ENCODE measurements around the gene OPALIN. TPM values are rescaled to one million over a fixed set of nuclear protein-coding genes. Genes with fewer than 3 reads are reported as not detected.

Gene OPALIN
- total and polyA plus RNA-seq, 2 donors (not counting 3 experiments of a cell fraction or from before 2014, with no cell fraction given) = not detected

DNA sequence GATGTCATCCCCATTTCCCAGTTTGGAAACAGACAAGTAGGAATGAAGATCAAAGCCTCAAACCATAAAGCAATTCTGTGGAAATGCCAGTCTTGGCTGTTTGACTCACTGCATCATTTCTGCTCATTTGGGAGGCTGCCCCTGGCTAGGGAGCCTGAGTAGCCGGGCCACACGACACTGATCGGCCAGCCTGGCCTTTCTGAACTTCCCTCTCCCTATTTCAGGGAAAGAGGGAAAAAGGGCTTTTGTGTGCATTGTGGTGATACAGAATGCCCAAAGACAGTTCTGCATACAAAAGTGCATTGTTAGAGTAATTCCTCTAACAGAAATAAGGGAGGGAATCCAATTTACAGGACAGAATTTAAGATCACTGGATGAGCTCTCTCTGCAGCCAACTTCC lies 41.7 kb upstream of the OPALIN start:
- TF ChIP-seq JUN (IDR thresholded peaks at IDR 0.05; ENCODE audit: borderline replicate concordance, insufficient read depth, insufficient read length, low read depth) (no peak), GATA2 (IDR thresholded peaks at IDR 0.05; ENCODE audit: insufficient read depth, insufficient read length, low read depth, low read length) (no peak)
- FAIRE-seq = no peak
- intact Hi-C loops (cut with micrococcal nuclease) = no loop called here
- H3K9ac ChIP-seq (replicated peaks; ENCODE audit: extremely low read depth, insufficient read depth, low read length) = no peak overlapping the region
- no peak overlapping the region for H3K27ac ChIP-seq (ENCODE audit: insufficient read depth, low read depth, low read length)
- H3K4me3 ChIP-seq (replicated peaks in 1 of 3; ENCODE audit: insufficient read depth in 1 of 3, low read depth in 1 of 3, low read length in 3 of 3) = no peak overlapping the region
- H3K9me1 ChIP-seq (replicated peaks; ENCODE audit: control insufficient read depth, extremely low read depth, insufficient read depth, low read length) = no peaks in the 10 kb centered on the region
- no peaks in the 10 kb centered on the region for H4K20me1 ChIP-seq (replicated peaks; ENCODE audit: control insufficient read depth, extremely low read depth, insufficient read depth, low read length)
- no peaks in the 10 kb centered on the region for H3K4me1 ChIP-seq (ENCODE audit: control insufficient read depth, extremely low read depth, insufficient read depth, low read length)
- dilution Hi-C loops (cut with MboI; ENCODE audit: extremely low pct_ligation_motif_present, low sequenced_read_pairs) = no loop called here
- no peaks in the 10 kb centered on the region for H3K9me3 ChIP-seq (replicated peaks; ENCODE audit: control insufficient read depth, insufficient read depth, low read length)
- no peak overlapping the region for H2AFZ ChIP-seq (ENCODE audit: low read depth, low read length)
- H3K79me2 ChIP-seq (ENCODE audit: control insufficient read depth, insufficient read depth, low read length) = no peaks in the 10 kb centered on the region
- BruUV-seq (replicated peaks) = no TSS peak
- H3K36me3 ChIP-seq (ENCODE audit: control insufficient read depth in 2 of 2, extremely low read depth in 1 of 2, insufficient read depth in 2 of 2, low read length in 2 of 2) = no peaks in the 10 kb centered on the region
- H3K4me2 ChIP-seq (ENCODE audit: insufficient read depth, low read length) = no peak overlapping the region
- peaks cover 2 to 9% of the 10 kb centered on the region in 2 experiments for H3K27me3 ChIP-seq (ENCODE audit: control insufficient read depth in 2 of 2, insufficient read depth in 2 of 2, low read length in 2 of 2)
- DNase-seq (ENCODE audit: low read depth, low spot score) = no peak
- CTCF ChIA-PET = no interaction called here
- POLR2A ChIA-PET = no interaction called here

DNA sequence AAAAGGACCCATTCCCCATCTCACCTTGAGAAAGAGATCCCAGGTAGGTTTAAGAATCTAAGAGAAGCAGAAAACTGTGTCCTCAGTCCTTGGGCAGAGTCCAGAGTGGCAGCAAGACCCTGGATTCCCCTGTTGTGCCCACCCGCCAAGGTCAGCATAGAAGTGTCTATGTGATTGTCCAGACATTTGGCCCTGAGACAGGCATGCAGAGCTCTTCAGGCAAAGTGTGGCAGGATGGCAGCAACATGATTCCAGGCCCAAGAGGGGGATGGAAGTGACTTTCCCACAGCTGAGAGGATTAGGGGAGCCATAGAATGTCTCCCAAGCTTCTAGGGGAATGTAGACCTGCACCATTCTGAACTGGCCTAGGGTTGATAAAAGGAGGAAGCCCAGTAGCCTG lies 39.1 kb upstream of the OPALIN start:
- H3K9ac ChIP-seq (replicated peaks; ENCODE audit: extremely low read depth, insufficient read depth, low read length) = no peak overlapping the region
- no peak for DNase-seq (ENCODE audit: low read depth, low spot score)
- no peak overlapping the region for H3K27ac ChIP-seq (ENCODE audit: insufficient read depth, low read depth, low read length)
- ChIA-PET CTCF (no interaction called here), POLR2A (no interaction called here)
- H3K4me2 ChIP-seq (ENCODE audit: insufficient read depth, low read length) = no peak overlapping the region
- no peak overlapping the region for H3K4me3 ChIP-seq (replicated peaks in 1 of 3; ENCODE audit: insufficient read depth in 1 of 3, low read depth in 1 of 3, low read length in 3 of 3)
- H3K27me3 ChIP-seq (ENCODE audit: control insufficient read depth in 2 of 2, insufficient read depth in 2 of 2, low read length in 2 of 2) = peaks cover 2 to 11% of the 10 kb centered on the region in 2 experiments
- intact Hi-C loops (cut with micrococcal nuclease) = loop anchor here (2.0 to 5.0 kb wide), 3 partner anchors 159 to 344 kb away; no protein-coding TSS in a partner anchor
- H3K9me3 ChIP-seq (replicated peaks; ENCODE audit: control insufficient read depth, insufficient read depth, low read length) = no peaks in the 10 kb centered on the region
- no peaks in the 10 kb centered on the region for H3K36me3 ChIP-seq (ENCODE audit: control insufficient read depth in 2 of 2, extremely low read depth in 1 of 2, insufficient read depth in 2 of 2, low read length in 2 of 2)
- H3K9me1 ChIP-seq (replicated peaks; ENCODE audit: control insufficient read depth, extremely low read depth, insufficient read depth, low read length) = no peaks in the 10 kb centered on the region
- no TSS peak for BruUV-seq (replicated peaks)
- dilution Hi-C loops (cut with MboI; ENCODE audit: extremely low pct_ligation_motif_present, low sequenced_read_pairs) = no loop called here
- H3K4me1 ChIP-seq (ENCODE audit: control insufficient read depth, extremely low read depth, insufficient read depth, low read length) = no peaks in the 10 kb centered on the region
- TF ChIP-seq FOS (IDR thresholded peaks at IDR 0.05; ENCODE audit: borderline replicate concordance, insufficient read depth, low read length) = no peak
- no peak for TF ChIP-seq MYC (IDR thresholded peaks at IDR 0.05; ENCODE audit: low read depth, low read length)
- TF ChIP-seq, protein P1, sequence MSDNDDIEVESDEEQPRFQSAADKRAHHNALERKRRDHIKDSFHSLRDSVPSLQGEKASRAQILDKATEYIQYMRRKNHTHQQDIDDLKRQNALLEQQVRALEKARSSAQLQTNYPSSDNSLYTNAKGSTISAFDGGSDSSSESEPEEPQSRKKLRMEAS (IDR thresholded peaks at IDR 0.05; ENCODE audit: insufficient read depth, insufficient read length) = no peak
- no peak for TF ChIP-seq POLR2A (IDR thresholded peaks at IDR 0.05; ENCODE audit: low read depth, low read length)
- TF ChIP-seq EZH2 (IDR thresholded peaks at IDR 0.05; ENCODE audit: borderline replicate concordance, low read depth, low read length, severe bottlenecking) = no peak
- TF ChIP-seq, protein P2, sequence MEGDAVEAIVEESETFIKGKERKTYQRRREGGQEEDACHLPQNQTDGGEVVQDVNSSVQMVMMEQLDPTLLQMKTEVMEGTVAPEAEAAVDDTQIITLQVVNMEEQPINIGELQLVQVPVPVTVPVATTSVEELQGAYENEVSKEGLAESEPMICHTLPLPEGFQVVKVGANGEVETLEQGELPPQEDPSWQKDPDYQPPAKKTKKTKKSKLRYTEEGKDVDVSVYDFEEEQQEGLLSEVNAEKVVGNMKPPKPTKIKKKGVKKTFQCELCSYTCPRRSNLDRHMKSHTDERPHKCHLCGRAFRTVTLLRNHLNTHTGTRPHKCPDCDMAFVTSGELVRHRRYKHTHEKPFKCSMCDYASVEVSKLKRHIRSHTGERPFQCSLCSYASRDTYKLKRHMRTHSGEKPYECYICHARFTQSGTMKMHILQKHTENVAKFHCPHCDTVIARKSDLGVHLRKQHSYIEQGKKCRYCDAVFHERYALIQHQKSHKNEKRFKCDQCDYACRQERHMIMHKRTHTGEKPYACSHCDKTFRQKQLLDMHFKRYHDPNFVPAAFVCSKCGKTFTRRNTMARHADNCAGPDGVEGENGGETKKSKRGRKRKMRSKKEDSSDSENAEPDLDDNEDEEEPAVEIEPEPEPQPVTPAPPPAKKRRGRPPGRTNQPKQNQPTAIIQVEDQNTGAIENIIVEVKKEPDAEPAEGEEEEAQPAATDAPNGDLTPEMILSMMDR (IDR thresholded peaks at IDR 0.05; ENCODE audit: extremely low read depth in 1 of 2, insufficient read depth in 1 of 2, low read depth in 1 of 2, low read length in 2 of 2) = no peak
- TF ChIP-seq POLR2AphosphoS5 (IDR thresholded peaks at IDR 0.05; ENCODE audit: insufficient read depth, low read depth, low read length) = no peak
- TF ChIP-seq GATA2 (IDR thresholded peaks at IDR 0.05; ENCODE audit: insufficient read depth, insufficient read length, low read depth, low read length) = no peak
- no peak for TF ChIP-seq JUN (IDR thresholded peaks at IDR 0.05; ENCODE audit: borderline replicate concordance, insufficient read depth, insufficient read length, low read depth)
- H4K20me1 ChIP-seq (replicated peaks; ENCODE audit: control insufficient read depth, extremely low read depth, insufficient read depth, low read length) = no peaks in the 10 kb centered on the region
- FAIRE-seq = no peak
- no peak overlapping the region for H2AFZ ChIP-seq (ENCODE audit: low read depth, low read length)
- H3K79me2 ChIP-seq (ENCODE audit: control insufficient read depth, insufficient read depth, low read length) = no peaks in the 10 kb centered on the region

All from endothelial cell of umbilical vein (primary cell).